Measurements from ENCODE around the gene CUX1. TPM values are rescaled to one million over a fixed set of nuclear protein-coding genes. Genes with fewer than 3 reads are reported as not detected.

Gene CUX1
- total RNA-seq, 1 experiment from 2014 or later: 47.6 TPM

- ChIA-PET POLR2A (interaction anchor here (0.6 kb wide), 1 partner anchor 50 kb away, joined by 3 read pairs; no protein-coding TSS in a partner anchor), CTCF (no interaction called here)
- Mint-ChIP-seq H3K4me1 (ENCODE audit: insufficient read depth, unreplicated experiment) (no peaks in the 10 kb centered on the region), H3K9me3 (ENCODE audit: unreplicated experiment) (peaks cover 8% of the 10 kb centered on the region), H3K27ac (ENCODE audit: low read depth, unreplicated experiment) (no peak overlapping the region), H3K4me3 (ENCODE audit: unreplicated experiment) (no peak overlapping the region), H3K36me3 (ENCODE audit: insufficient read depth, unreplicated experiment) (no peaks in the 10 kb centered on the region), H3K27me3 (ENCODE audit: insufficient read depth, unreplicated experiment) (no peaks in the 10 kb centered on the region)
- TF ChIP-seq, protein P1, sequence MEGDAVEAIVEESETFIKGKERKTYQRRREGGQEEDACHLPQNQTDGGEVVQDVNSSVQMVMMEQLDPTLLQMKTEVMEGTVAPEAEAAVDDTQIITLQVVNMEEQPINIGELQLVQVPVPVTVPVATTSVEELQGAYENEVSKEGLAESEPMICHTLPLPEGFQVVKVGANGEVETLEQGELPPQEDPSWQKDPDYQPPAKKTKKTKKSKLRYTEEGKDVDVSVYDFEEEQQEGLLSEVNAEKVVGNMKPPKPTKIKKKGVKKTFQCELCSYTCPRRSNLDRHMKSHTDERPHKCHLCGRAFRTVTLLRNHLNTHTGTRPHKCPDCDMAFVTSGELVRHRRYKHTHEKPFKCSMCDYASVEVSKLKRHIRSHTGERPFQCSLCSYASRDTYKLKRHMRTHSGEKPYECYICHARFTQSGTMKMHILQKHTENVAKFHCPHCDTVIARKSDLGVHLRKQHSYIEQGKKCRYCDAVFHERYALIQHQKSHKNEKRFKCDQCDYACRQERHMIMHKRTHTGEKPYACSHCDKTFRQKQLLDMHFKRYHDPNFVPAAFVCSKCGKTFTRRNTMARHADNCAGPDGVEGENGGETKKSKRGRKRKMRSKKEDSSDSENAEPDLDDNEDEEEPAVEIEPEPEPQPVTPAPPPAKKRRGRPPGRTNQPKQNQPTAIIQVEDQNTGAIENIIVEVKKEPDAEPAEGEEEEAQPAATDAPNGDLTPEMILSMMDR (IDR thresholded peaks at IDR 0.05; ENCODE audit: unreplicated experiment): no peak
- no TSS peak for BruUV-seq (replicated peaks)
- DNase-seq (ENCODE audit: unreplicated experiment): no peak
- intact Hi-C loops (cut with micrococcal nuclease): no loop called here
Observed at GRCh38 chr7:101933688-101934121, 116.3 kb downstream of the CUX1 start.

DNA sequence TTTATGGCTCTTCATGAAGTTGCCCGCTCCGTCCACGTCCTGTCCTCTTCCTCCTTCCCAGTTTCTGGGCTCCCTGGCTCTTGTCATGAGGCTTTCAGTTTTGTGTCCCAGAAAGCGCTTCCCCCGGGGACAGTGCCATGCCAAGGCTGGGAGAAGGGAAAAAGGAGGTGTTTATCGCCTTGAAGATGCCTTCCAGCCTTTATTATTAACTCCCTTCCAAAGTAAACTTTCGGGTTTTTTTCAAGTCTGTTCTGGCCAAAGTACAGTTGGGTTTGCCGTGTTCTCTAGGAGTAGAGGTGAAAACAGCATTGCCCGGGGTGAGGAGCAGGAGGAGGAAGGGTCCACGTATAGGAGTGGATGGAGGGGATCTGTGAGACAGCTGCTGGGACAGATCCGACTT is 117.2 kb downstream of the CUX1 start:
- TF ChIP-seq, protein P1 (IDR thresholded peaks at IDR 0.05; ENCODE audit: unreplicated experiment): no peak
- no peak overlapping the region for H3K27ac Mint-ChIP-seq (ENCODE audit: low read depth, unreplicated experiment)
- H3K4me1 Mint-ChIP-seq (ENCODE audit: insufficient read depth, unreplicated experiment): no peaks in the 10 kb centered on the region
- intact Hi-C loops (cut with micrococcal nuclease): no loop called here
- no TSS peak for BruUV-seq (replicated peaks)
- CTCF ChIA-PET: no interaction called here
- DNase-seq (ENCODE audit: unreplicated experiment): no peak
- H3K36me3 Mint-ChIP-seq (ENCODE audit: insufficient read depth, unreplicated experiment): no peaks in the 10 kb centered on the region
- POLR2A ChIA-PET: no interaction called here
- no peaks in the 10 kb centered on the region for H3K27me3 Mint-ChIP-seq (ENCODE audit: insufficient read depth, unreplicated experiment)
- H3K4me3 Mint-ChIP-seq (ENCODE audit: unreplicated experiment): no peak overlapping the region
- H3K9me3 Mint-ChIP-seq (ENCODE audit: unreplicated experiment): peaks cover 8% of the 10 kb centered on the region

DNA sequence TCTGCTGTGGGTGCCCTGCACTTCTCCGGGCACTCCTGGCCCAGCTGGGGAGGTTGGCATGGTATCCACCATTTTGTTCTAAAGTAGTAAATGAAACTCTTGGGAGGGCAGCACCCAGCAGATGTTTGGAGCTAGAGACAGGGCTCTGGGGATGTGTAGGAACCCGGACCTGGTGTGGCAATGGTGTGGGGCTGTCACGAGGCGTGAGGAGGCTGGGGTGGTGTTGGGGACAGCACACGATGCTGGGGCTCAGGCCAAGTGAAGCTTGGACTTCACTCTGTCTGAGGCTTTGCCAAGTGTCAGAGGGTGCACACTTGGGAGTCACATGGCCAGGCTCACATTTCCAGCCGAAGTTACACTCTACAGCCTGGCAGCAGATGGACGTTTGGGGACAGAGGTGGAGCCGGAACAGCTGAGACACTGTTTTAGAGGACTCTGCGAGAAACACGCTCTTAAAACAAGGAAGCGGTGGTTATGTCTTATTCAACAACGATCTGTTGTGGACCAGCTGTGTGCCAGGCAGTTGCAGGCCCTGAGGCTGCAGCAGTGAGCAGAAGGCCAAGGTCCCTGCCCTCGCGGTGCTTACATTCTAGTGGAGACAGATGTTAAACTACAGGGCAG is 118.2 kb downstream of the CUX1 start:
- TF ChIP-seq, protein P1 (IDR thresholded peaks at IDR 0.05; ENCODE audit: unreplicated experiment): no peak
- POLR2A ChIA-PET: no interaction called here
- CTCF ChIA-PET: no interaction called here
- Mint-ChIP-seq H3K4me3 (ENCODE audit: unreplicated experiment) (no peak overlapping the region), H3K9me3 (ENCODE audit: unreplicated experiment) (peaks cover under 1% of the 10 kb centered on the region), H3K27ac (ENCODE audit: low read depth, unreplicated experiment) (peak overlapping the region; percentile 74), H3K27me3 (ENCODE audit: insufficient read depth, unreplicated experiment) (no peaks in the 10 kb centered on the region), H3K4me1 (ENCODE audit: insufficient read depth, unreplicated experiment) (peaks cover under 1% of the 10 kb centered on the region), H3K36me3 (ENCODE audit: insufficient read depth, unreplicated experiment) (no peaks in the 10 kb centered on the region)
- DNase-seq (ENCODE audit: unreplicated experiment): no peak
- no TSS peak for BruUV-seq (replicated peaks)
- intact Hi-C loops (cut with micrococcal nuclease): no loop called here

- ChIA-PET CTCF (no interaction called here), POLR2A (no interaction called here)
- no TSS peak for BruUV-seq (replicated peaks)
- TF ChIP-seq, protein P1 (IDR thresholded peaks at IDR 0.05; ENCODE audit: unreplicated experiment): no peak
- no peaks in the 10 kb centered on the region for H3K27me3 Mint-ChIP-seq (ENCODE audit: insufficient read depth, unreplicated experiment)
- no peaks in the 10 kb centered on the region for H3K36me3 Mint-ChIP-seq (ENCODE audit: insufficient read depth, unreplicated experiment)
- peaks cover 6% of the 10 kb centered on the region for H3K4me1 Mint-ChIP-seq (ENCODE audit: insufficient read depth, unreplicated experiment)
- H3K9me3 Mint-ChIP-seq (ENCODE audit: unreplicated experiment): no peaks in the 10 kb centered on the region
- H3K27ac Mint-ChIP-seq (ENCODE audit: low read depth, unreplicated experiment): peak overlapping the region; percentile 74
- H3K4me3 Mint-ChIP-seq (ENCODE audit: unreplicated experiment): no peak overlapping the region
- DNase-seq (ENCODE audit: unreplicated experiment): no peak
- intact Hi-C loops (cut with micrococcal nuclease): no loop called here
Observed at GRCh38 chr7:101936223-101936610, 118.8 kb downstream of the CUX1 start.
